ENCODE results near the gene ACCS.

ACCS gene

GRCh38 chr11:44043157-44043556 lies 22.9 kb upstream of the ACCS start:
- no peak for DNase-seq

GRCh38 chr11:44046182-44046581 lies 19.9 kb upstream of the ACCS start:
- no peak for DNase-seq

GRCh38 chr11:44047298-44047697 lies 18.8 kb upstream of the ACCS start:
- DNase-seq: no peak

GRCh38 chr11:44047931-44048431 lies 18.1 kb upstream of the ACCS start, which contains the start of gene ACCSL:
TSS of gene ACCSL (plus strand) at chr11:44047981. CDS start at chr11:44048037, 56 bp downstream.
- no peak for DNase-seq

- no peak for DNase-seq
These were observed 16.2 kb upstream of the ACCS start for GRCh38 chr11:44049832-44050231.

- DNase-seq: no peak
These were observed 14.9 kb upstream of the ACCS start for GRCh38 chr11:44051171-44051570.

- DNase-seq: no peak
These were observed 8.7 kb upstream of the ACCS start for GRCh38 chr11:44057340-44057739.

GRCh38 chr11:44058275-44058674 lies 7.8 kb upstream of the ACCS start:
- DNase-seq: no peak

- no peak for DNase-seq
These were observed 859 bp upstream of the ACCS start for GRCh38 chr11:44065161-44065661.

- DNase-seq: no peak
These were observed 667 bp downstream of the ACCS start for GRCh38 chr11:44066732-44067141.

- no peak for DNase-seq
These were observed 1.2 kb downstream of the ACCS start for GRCh38 chr11:44067266-44067665.

- no peak for DNase-seq
These were observed 2.1 kb downstream of the ACCS start for GRCh38 chr11:44068180-44068579.

GRCh38 chr11:44071157-44071556 lies 5.1 kb downstream of the ACCS start:
- no peak for DNase-seq

GRCh38 chr11:44072757-44073658 lies 6.9 kb downstream of the ACCS start:
- DNase-seq: no peak

- no peak for DNase-seq
These were observed 12.7 kb downstream of the ACCS start for GRCh38 chr11:44078794-44079193.

GRCh38 chr11:44079376-44079775 lies 13.3 kb downstream of the ACCS start:
- DNase-seq: no peak

- DNase-seq: no peak
These were observed 14.9 kb downstream of the ACCS start for GRCh38 chr11:44080951-44081350.

GRCh38 chr11:44082645-44083044 lies 16.6 kb downstream of the ACCS start:
- DNase-seq: no peak

GRCh38 chr11:44083433-44083832 lies 17.4 kb downstream of the ACCS start:
- DNase-seq: no peak

- DNase-seq: no peak
These were observed 17.8 kb downstream of the ACCS start for GRCh38 chr11:44083906-44084305.

GRCh38 chr11:44085330-44085729 lies 19.3 kb downstream of the ACCS start:
- no peak for DNase-seq

GRCh38 chr11:44088377-44088776 lies 22.3 kb downstream of the ACCS start:
- no peak for DNase-seq

GRCh38 chr11:44088871-44089270 lies 22.8 kb downstream of the ACCS start:
- DNase-seq: no peak

- DNase-seq: no peak
These were observed 24.5 kb downstream of the ACCS start for GRCh38 chr11:44090539-44090938.

Data from activated CD4-positive, alpha-beta T cell treated with anti-CD3 and anti-CD28 coated beads, Interleukin-2, amount 50 U/mL, for 48 hours (primary cell).